Tibial nerve (tissue), 4 donors: ENCODE data around the gene TWF1. TPM values are rescaled to one million over a fixed set of nuclear protein-coding genes. Genes with fewer than 3 reads are reported as not detected.
"Not testable (repeated sequence)": the region's sequence is repeated elsewhere in the genome, so short reads cannot be mapped to it uniquely, and the experiment has no call there.

Experiments
- DNase-seq, 2 donors: peaks; one replicate each; pipeline ENCODE4 v3.0.0-alpha.2; 2019; ENCODE audit warnings: low spot score in 2 of 2
- H3K27ac ChIP-seq, 4 donors: fragments of 200-600 bp; sonication (generic) in 3 of 4; one replicate each; pipeline ENCODE4 v1.5.1; 2017 to 2019; ENCODE audit warnings: mild to moderate bottlenecking in 1 of 4
- H3K27me3 ChIP-seq, 2 donors: fragments of 200-600 bp; sonication (generic) in 1 of 2; one replicate each; pipeline versions ENCODE4 v1.5.1 to v1.6.0; 2017 to 2019
- H3K36me3 ChIP-seq, 3 donors: fragments of 200-600 bp; sonication (generic); one replicate each; pipeline ENCODE4 v1.5.1; 2018 to 2019
- H3K4me1 ChIP-seq, 4 donors: fragments of 200-600 bp; sonication (generic) in 3 of 4; one replicate each; pipeline ENCODE4 v1.5.1; 2017 to 2019
- H3K4me3 ChIP-seq, 4 donors: fragments of 200-600 bp; sonication (generic) in 3 of 4; one replicate each; pipeline ENCODE4 v1.5.1; 2017 to 2019; ENCODE audit warnings: mild to moderate bottlenecking in 1 of 4, moderate library complexity in 1 of 4
- H3K9me3 ChIP-seq, 4 donors: fragments of 200-600 bp; sonication (generic) in 3 of 4; one replicate each; pipeline ENCODE4 v1.5.1; 2017 to 2019
- CTCF ChIP-seq, 5 experiments: fragments of 200-600 bp in 3 of 5; fragments of 450-650 bp in 2 of 5; sonication (generic) in 3 of 5; IDR thresholded peaks; one replicate each; pipeline ENCODE4 v1.5.1; 2016 to 2019; ENCODE audit warnings: antibody characterized with exemption in 5 of 5, mild to moderate bottlenecking in 3 of 5, moderate library complexity in 2 of 5
- EP300 ChIP-seq, 2 donors: sonication (generic); formaldehyde crosslinking; IDR thresholded peaks; one replicate each; pipeline ENCODE4 v1.6.1; 2017; ENCODE audit warnings: antibody characterized with exemption in 2 of 2, mild to moderate bottlenecking in 1 of 2
- POLR2A ChIP-seq, 2 donors: fragments of 450-650 bp; IDR thresholded peaks; one replicate each; pipeline ENCODE4 v1.6.1; 2017; ENCODE audit warnings: antibody characterized with exemption in 2 of 2, mild to moderate bottlenecking in 2 of 2, moderate library complexity in 2 of 2
- WGBS, 2 donors: methylation state at CpG; one replicate each; pipeline ENCODE4 v1.1.5; 2018; 5-methylcytosine and 5-hydroxymethylcytosine counted together
- total RNA-seq, 4 donors: library from RNA; depleted of rRNA; stranded (reverse); fragments of >200 nt; gene quantifications; one replicate each; pipeline ENCODE4 v1.1.0, GENCODE V29; 2016

The TWF1 gene
- total RNA-seq = 10 to 100 TPM; 65.1 to 82.2 (median 71.0) TPM

GRCh38 chr12:43805860-43806736, at the start of gene TWF1:
Gene TWF1, minus strand, starts transcription at chr12:43806317. Its CDS starts 72 bp downstream, at chr12:43806245.
- WGBS, 2 donors = 0% methylated on average over 49 to 50 of the region's 89 CpGs
- Histone ChIP-seq H3K36me3 (peaks cover 0 to 8% (median 4%) of the 10 kb centered on the region in 3 donors), H3K27me3 (no peaks in the 10 kb centered on the region), H3K9me3 (no peaks in the 10 kb centered on the region), H3K4me1 (peaks cover 3 to 39% (median 11%) of the 10 kb centered on the region in 4 donors), H3K4me3 (peak within 1 kb of the TSS; percentile 90 to 98 (median 92)), H3K27ac (peak within 1 kb of the TSS; percentile 95 to 100 (median 98))
- TF ChIP-seq CTCF (IDR thresholded peaks at IDR 0.05) = peak in 4 of 5 experiments; percentile 13 to 68 (median 42)
- peak; percentile 60 to 79 for TF ChIP-seq POLR2A (IDR thresholded peaks at IDR 0.05)
- peak in 1 of 2 donors; percentile 82 for TF ChIP-seq EP300 (IDR thresholded peaks at IDR 0.05)
- DNase-seq = peak; percentile 73 to 79

GRCh38 chr12:43852744-43853143, 46.6 kb upstream of the TWF1 start:
- Histone ChIP-seq H3K36me3 (peaks cover 0 to 6% (median 0%) of the 10 kb centered on the region in 3 donors), H3K4me3 (no peak overlapping the region), H3K27me3 (no peaks in the 10 kb centered on the region), H3K27ac (no peak overlapping the region), H3K9me3 (peaks cover 0 to 6% (median 0%) of the 10 kb centered on the region in 4 donors), H3K4me1 (no peaks in the 10 kb centered on the region)
- TF ChIP-seq POLR2A (IDR thresholded peaks at IDR 0.05) (no peak), EP300 (IDR thresholded peaks at IDR 0.05) (no peak), CTCF (IDR thresholded peaks at IDR 0.05) (no peak)
- WGBS, 2 donors = 90% methylated on average over 1 of the region's 1 CpG
- DNase-seq = no peak

- peaks cover 0 to 6% (median 0%) of the 10 kb centered on the region in 4 donors for H3K9me3 ChIP-seq
- H3K4me1 ChIP-seq = no peaks in the 10 kb centered on the region
- no peak overlapping the region for H3K4me3 ChIP-seq
- no peak for TF ChIP-seq CTCF (IDR thresholded peaks at IDR 0.05)
- peaks cover 0 to 22% (median 0%) of the 10 kb centered on the region in 3 donors for H3K36me3 ChIP-seq
- no peak for DNase-seq
- H3K27ac ChIP-seq = no peak overlapping the region
- WGBS, 2 donors = 96 to 98% methylated on average over 3 of the region's 3 CpGs
- no peaks in the 10 kb centered on the region for H3K27me3 ChIP-seq
Measured at GRCh38 chr12:43848786-43849185, 42.7 kb upstream of the TWF1 start.

GRCh38 chr12:43848226-43848507, 42.0 kb upstream of the TWF1 start:
- 91 to 95% methylated on average over 4 of the region's 4 CpGs for WGBS, 2 donors
- no peaks in the 10 kb centered on the region for H3K4me1 ChIP-seq
- TF ChIP-seq EP300 (IDR thresholded peaks at IDR 0.05) (no peak), POLR2A (IDR thresholded peaks at IDR 0.05) (no peak), CTCF (IDR thresholded peaks at IDR 0.05) (no peak)
- DNase-seq = no peak
- H3K4me3 ChIP-seq = no peak overlapping the region
- H3K27ac ChIP-seq = no peak overlapping the region
- peaks cover 0 to 6% (median 0%) of the 10 kb centered on the region in 4 donors for H3K9me3 ChIP-seq
- no peaks in the 10 kb centered on the region for H3K27me3 ChIP-seq
- H3K36me3 ChIP-seq = peaks cover 0 to 22% (median 0%) of the 10 kb centered on the region in 3 donors

- DNase-seq, H3K4me3 ChIP-seq, H3K4me1 ChIP-seq, H3K27me3 ChIP-seq, H3K9me3 ChIP-seq, H3K27ac ChIP-seq: not testable (repeated sequence)
- 87 to 99% methylated on average over 4 of the region's 4 CpGs for WGBS, 2 donors
- H3K36me3 ChIP-seq = peaks cover 0 to 22% (median 0%) of the 10 kb centered on the region in 3 donors
Measured at GRCh38 chr12:43847425-43848225, 41.5 kb upstream of the TWF1 start.
